ENCODE measurements around the gene DIP2C. TPM values are rescaled to one million over a fixed set of nuclear protein-coding genes. Genes with fewer than 3 reads are reported as not detected.

The DIP2C gene
- polyA plus RNA-seq, 1 of the 3 experiments (the other 2 are of a cell fraction), result 8.7 TPM

- POLR2A ChIA-PET, result no interaction called here
- WGBS (ENCODE audit: low lambda C conversion rate), result 94% methylated on average over 7 of the region's 7 CpGs
- CTCF ChIA-PET, result no interaction called here
- no peak overlapping the region for H3K27ac ChIP-seq (ENCODE audit: low read depth in 2 of 2, low read length in 1 of 2)
- peaks cover 91% of the 10 kb centered on the region for H3K79me2 ChIP-seq (ENCODE audit: insufficient read depth)
- H3K27me3 ChIP-seq (ENCODE audit: insufficient read depth), result no peaks in the 10 kb centered on the region
- H2AFZ ChIP-seq (ENCODE audit: low read depth), result no peak overlapping the region
- H3K4me1 ChIP-seq (ENCODE audit: control insufficient read depth in 1 of 2, insufficient read depth in 2 of 2, low read depth in 1 of 2, low read length in 1 of 2), result peaks cover 0 to 3% of the 10 kb centered on the region in 2 experiments; a peak in 1 of 4 replicates
- peaks cover 89% of the 10 kb centered on the region for H4K20me1 ChIP-seq (ENCODE audit: insufficient read depth)
- H3K9ac ChIP-seq, result no peak overlapping the region
- H3K36me3 ChIP-seq (replicated peaks in 1 of 2; ENCODE audit: control insufficient read depth in 1 of 2, insufficient read depth in 2 of 2, low read length in 1 of 2), result no peaks in the 10 kb centered on the region
- peaks cover 14% of the 10 kb centered on the region for H3F3A ChIP-seq (replicated peaks; ENCODE audit: insufficient read depth)
- no peaks in the 10 kb centered on the region for H3K9me2 ChIP-seq
- H3K4me3 ChIP-seq (ENCODE audit: low read depth in 2 of 2, low read length in 1 of 2), result no peak overlapping the region
- TF ChIP-seq EP300 (IDR thresholded peaks at IDR 0.05; ENCODE audit: borderline replicate concordance in 1 of 2, low read depth in 1 of 2, low read length in 1 of 2) (no peak), YY1 (IDR thresholded peaks at IDR 0.05; ENCODE audit: low read depth) (no peak), USF1 (IDR thresholded peaks at IDR 0.05; ENCODE audit: borderline replicate concordance, low read depth) (no peak), REST (IDR thresholded peaks at IDR 0.05; ENCODE audit: low read depth, low read length) (no peak), TCF12 (IDR thresholded peaks at IDR 0.05) (no peak), SIN3A (IDR thresholded peaks at IDR 0.05; ENCODE audit: borderline replicate concordance, low read depth, low read length) (no peak), JUND (IDR thresholded peaks at IDR 0.05) (no peak), MAX (IDR thresholded peaks at IDR 0.05; ENCODE audit: low read depth) (no peak), ELF1 (IDR thresholded peaks at IDR 0.05) (no peak), FOSL2 (IDR thresholded peaks at IDR 0.05; ENCODE audit: borderline replicate concordance, low read depth) (no peak), MXI1 (IDR thresholded peaks at IDR 0.05; ENCODE audit: low read depth, low read length) (no peak), PBX3 (IDR thresholded peaks at IDR 0.05) (no peak), CTCF (IDR thresholded peaks at IDR 0.05) (no peak), MEF2A (IDR thresholded peaks at IDR 0.05; ENCODE audit: borderline replicate concordance, low read depth) (no peak), SMC3 (IDR thresholded peaks at IDR 0.05; ENCODE audit: low read depth, low read length) (no peak)
- no peak overlapping the region for H3K4me2 ChIP-seq
- DNase-seq, result no peak
- H3K9me3 ChIP-seq, result no peaks in the 10 kb centered on the region
Measured at GRCh38 chr10:667602-668143, 21.8 kb downstream of the DIP2C start.
